Colonic mucosa (tissue), 4 donors: ENCODE measurements around the gene TRNP1. TPM values are rescaled to one million over a fixed set of nuclear protein-coding genes. Genes with fewer than 3 reads are reported as not detected.

Experiments used
- DNase-seq: peaks from one replicate; pipeline ENCODE4 v3.0.0-alpha.2; 2020
- H3K27ac ChIP-seq: fragments of 200-600 bp; one replicate; pipeline ENCODE4 v1.8.0; 2021
- H3K27me3 ChIP-seq: fragments of 200-600 bp; one replicate; pipeline ENCODE4 v1.8.0; 2021
- H3K36me3 ChIP-seq: fragments of 200-600 bp; one replicate; pipeline ENCODE4 v1.8.0; 2021
- H3K4me1 ChIP-seq: fragments of 200-600 bp; one replicate; pipeline ENCODE4 v1.8.0; 2021; ENCODE audit warnings: mild to moderate bottlenecking
- H3K4me3 ChIP-seq: fragments of 200-600 bp; one replicate; pipeline ENCODE4 v1.8.0; 2021
- H3K9ac ChIP-seq, 2 donors: one replicate each; pipeline ENCODE4 v1.7.0; 2013; ENCODE audit warnings: control low read depth in 2 of 2, low read depth in 2 of 2, low read length in 2 of 2
- H3K9me3 ChIP-seq: fragments of 200-600 bp; one replicate; pipeline ENCODE4 v1.8.0; 2021
- intact Hi-C: fragments of 100-400 bp; cut with DNase I; formaldehyde crosslinking; loops from one replicate; pipeline ENCODE4 v1.14.1; 2022
- total RNA-seq, 2 donors: library from RNA; stranded (reverse); fragmentation: NEBNext Ultra II Directional in 1 of 2; extraction: Animal tissue kit (Norgen Biotek cat#: 25700) in 1 of 2; gene quantifications; one replicate each; pipeline ENCODE4 v1.2.1, GENCODE V29; 2021
- TF ChIP-seq, protein P1 (sequence below): fragments of 200-600 bp; IDR thresholded peaks from one replicate; pipeline ENCODE4 v1.8.0; 2022; ENCODE audit warnings: antibody characterized with exemption, mild to moderate bottlenecking
- donor health status: healthy.
- donor health status: DM: no; HTN: no; CAD: no.
- donor health status: DM: no; HTN: no; CAD: no.

TRNP1 gene
- total RNA-seq, 2 donors from 2014 or later, result 2.5 to 2.7 TPM

DNA sequence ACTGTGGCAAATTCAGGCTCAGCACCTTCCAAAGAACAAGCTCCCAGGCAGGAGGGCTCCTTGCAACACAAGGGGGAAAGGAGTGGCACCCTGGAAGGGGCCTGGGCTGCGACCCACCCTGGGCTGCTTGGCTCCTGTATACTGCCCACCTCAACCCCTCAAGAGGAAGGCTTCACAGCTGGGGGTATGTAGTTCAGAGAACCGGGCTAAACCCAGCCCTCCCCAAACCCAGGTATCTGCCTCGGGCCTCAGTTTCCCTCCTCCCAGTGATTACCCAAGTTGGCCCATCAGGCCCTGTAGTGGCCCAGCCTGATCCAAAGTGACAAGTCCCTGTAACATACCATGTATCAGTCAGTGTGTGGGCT, 11.7 kb downstream of the TRNP1 start:
- H3K27ac ChIP-seq, result no peak overlapping the region

GRCh38 chr1:27005648-27006496, 12.4 kb downstream of the TRNP1 start:
- Histone ChIP-seq H3K9me3 (no peaks in the 10 kb centered on the region), H3K27ac (no peak overlapping the region), H3K9ac (no peak overlapping the region), H3K27me3 (no peaks in the 10 kb centered on the region), H3K36me3 (no peaks in the 10 kb centered on the region), H3K4me3 (no peak overlapping the region), H3K4me1 (peaks cover 4% of the 10 kb centered on the region)
- DNase-seq, result no peak
- intact Hi-C loops, result no loop called here
- TF ChIP-seq, protein P1, sequence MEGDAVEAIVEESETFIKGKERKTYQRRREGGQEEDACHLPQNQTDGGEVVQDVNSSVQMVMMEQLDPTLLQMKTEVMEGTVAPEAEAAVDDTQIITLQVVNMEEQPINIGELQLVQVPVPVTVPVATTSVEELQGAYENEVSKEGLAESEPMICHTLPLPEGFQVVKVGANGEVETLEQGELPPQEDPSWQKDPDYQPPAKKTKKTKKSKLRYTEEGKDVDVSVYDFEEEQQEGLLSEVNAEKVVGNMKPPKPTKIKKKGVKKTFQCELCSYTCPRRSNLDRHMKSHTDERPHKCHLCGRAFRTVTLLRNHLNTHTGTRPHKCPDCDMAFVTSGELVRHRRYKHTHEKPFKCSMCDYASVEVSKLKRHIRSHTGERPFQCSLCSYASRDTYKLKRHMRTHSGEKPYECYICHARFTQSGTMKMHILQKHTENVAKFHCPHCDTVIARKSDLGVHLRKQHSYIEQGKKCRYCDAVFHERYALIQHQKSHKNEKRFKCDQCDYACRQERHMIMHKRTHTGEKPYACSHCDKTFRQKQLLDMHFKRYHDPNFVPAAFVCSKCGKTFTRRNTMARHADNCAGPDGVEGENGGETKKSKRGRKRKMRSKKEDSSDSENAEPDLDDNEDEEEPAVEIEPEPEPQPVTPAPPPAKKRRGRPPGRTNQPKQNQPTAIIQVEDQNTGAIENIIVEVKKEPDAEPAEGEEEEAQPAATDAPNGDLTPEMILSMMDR, result no peak

More for the DNA sequence above, 11.7 kb downstream of the TRNP1 start:
- no peak overlapping the region for H3K4me3 ChIP-seq
- H3K27me3 ChIP-seq, result no peaks in the 10 kb centered on the region
- H3K4me1 ChIP-seq, result peaks cover 4% of the 10 kb centered on the region
- intact Hi-C loops, result no loop called here
- TF ChIP-seq, protein P1, result no peak
- no peak for DNase-seq
- no peaks in the 10 kb centered on the region for H3K36me3 ChIP-seq
- H3K9me3 ChIP-seq, result no peaks in the 10 kb centered on the region
- no peak overlapping the region for H3K9ac ChIP-seq

GRCh38 chr1:27006683-27007082, 13.2 kb downstream of the TRNP1 start:
- H3K9me3 ChIP-seq, result no peaks in the 10 kb centered on the region
- DNase-seq, result no peak
- H3K27ac ChIP-seq, result no peak overlapping the region
- H3K27me3 ChIP-seq, result no peaks in the 10 kb centered on the region
- H3K9ac ChIP-seq, result no peak overlapping the region
- H3K4me1 ChIP-seq, result peaks cover 4% of the 10 kb centered on the region
- no peaks in the 10 kb centered on the region for H3K36me3 ChIP-seq
- intact Hi-C loops, result no loop called here
- H3K4me3 ChIP-seq, result no peak overlapping the region
- TF ChIP-seq, protein P1, result no peak

GRCh38 chr1:27007909-27008582, 14.6 kb downstream of the TRNP1 start:
- peaks cover 4% of the 10 kb centered on the region for H3K4me1 ChIP-seq
- TF ChIP-seq, protein P1, result no peak
- H3K9ac ChIP-seq, result no peak overlapping the region

DNA sequence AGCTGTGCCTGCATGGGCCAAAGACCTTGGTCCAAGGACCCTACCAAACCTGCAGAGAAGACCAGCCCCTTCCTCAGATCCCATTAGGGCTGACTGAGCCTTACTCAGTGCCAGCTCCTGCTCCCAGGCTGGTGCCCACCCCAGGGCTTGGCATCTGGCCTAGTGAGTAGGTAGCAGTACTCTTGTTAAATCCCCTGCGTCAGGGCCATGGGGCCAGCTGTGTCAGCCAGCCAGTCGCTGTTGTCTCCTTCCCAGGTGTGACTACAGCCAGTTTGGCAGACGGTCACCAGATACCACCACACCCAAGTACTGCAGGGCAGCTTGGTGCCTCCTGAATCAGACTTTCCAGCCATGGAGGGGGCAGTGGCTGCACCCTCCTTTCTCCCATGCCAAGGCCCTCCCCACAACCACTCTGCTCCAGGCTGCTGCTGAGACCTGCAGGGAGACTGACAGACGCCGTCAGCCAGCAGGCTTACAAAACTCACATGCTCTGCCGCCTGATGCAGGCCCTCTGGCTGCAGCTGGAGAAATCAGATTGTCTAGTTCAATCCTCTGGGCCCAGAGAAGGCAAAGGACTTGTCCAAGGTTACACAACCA, 16.2 kb downstream of the TRNP1 start:
- Histone ChIP-seq H3K9me3 (no peaks in the 10 kb centered on the region), H3K27me3 (no peaks in the 10 kb centered on the region), H3K4me1 (peaks cover 4% of the 10 kb centered on the region), H3K27ac (peak overlapping the region; percentile 36), H3K36me3 (no peaks in the 10 kb centered on the region), H3K9ac (peak overlapping the region in 1 of 2 donors; percentile 28), H3K4me3 (no peak overlapping the region)
- DNase-seq, result peak; percentile 72
- intact Hi-C loops, result no loop called here
- TF ChIP-seq, protein P1, result no peak

More at GRCh38 chr1:27007909-27008582, 14.6 kb downstream of the TRNP1 start:
- Histone ChIP-seq H3K27me3 (no peaks in the 10 kb centered on the region), H3K4me3 (no peak overlapping the region), H3K27ac (peak overlapping the region; percentile 48), H3K9me3 (no peaks in the 10 kb centered on the region), H3K36me3 (no peaks in the 10 kb centered on the region)
- peak; percentile 78 for DNase-seq
- intact Hi-C loops, result no loop called here
